Neural cell (in vitro differentiated cells): ENCODE data around the gene SLC38A3.

Experiments
- EP300 ChIP-seq: fragments of 450-650 bp; conservative IDR thresholded peaks from 2 replicates; pipeline ENCODE4 v1.6.1; 2014; ENCODE audit warnings: antibody characterized with exemption, mild to moderate bottlenecking, moderate library complexity; ENCODE audit not compliant: poor library complexity, severe bottlenecking
- EZH2 ChIP-seq: fragments of 200-600, 300-800 bp; shearing (Covaris generic), sonication (generic); IDR thresholded peaks from 2 replicates; pipeline ENCODE4 v1.6.1; 2014; ENCODE audit warnings: antibody characterized with exemption, low read length, borderline replicate concordance, mild to moderate bottlenecking; ENCODE audit not compliant: insufficient read depth, poor library complexity, severe bottlenecking
- MXI1 ChIP-seq: fragments of 450-650 bp; conservative IDR thresholded peaks from 2 replicates; pipeline ENCODE4 v1.6.1; 2014; ENCODE audit warnings: antibody characterized with exemption, mild to moderate bottlenecking; ENCODE audit not compliant: poor library complexity, severe bottlenecking
- POLR2AphosphoS5 ChIP-seq: IDR thresholded peaks from 2 replicates; pipeline ENCODE4 v1.6.1; 2012
- RAD21 ChIP-seq: fragments of 450-650 bp; conservative IDR thresholded peaks from 2 replicates; pipeline ENCODE4 v1.6.1; 2014; ENCODE audit warnings: antibody characterized with exemption, mild to moderate bottlenecking, moderate library complexity
- SMC3 ChIP-seq: fragments of 450-650 bp; conservative IDR thresholded peaks from 2 replicates; pipeline ENCODE4 v1.6.1; 2014; ENCODE audit warnings: antibody characterized with exemption, mild to moderate bottlenecking, moderate library complexity; ENCODE audit not compliant: poor library complexity
- TAF1 ChIP-seq: IDR thresholded peaks from 2 replicates; pipeline ENCODE4 v1.6.1; 2012; ENCODE audit warnings: low read depth
- TF ChIP-seq, protein P1 (sequence below): fragments of 450-650 bp; IDR thresholded peaks from 2 replicates; pipeline ENCODE4 v1.5.1; 2014; ENCODE audit warnings: antibody characterized with exemption, mild to moderate bottlenecking, moderate library complexity; ENCODE audit not compliant: poor library complexity, severe bottlenecking
- TF ChIP-seq, protein P2 (sequence below): IDR thresholded peaks from 2 replicates; pipeline ENCODE4 v1.6.1; 2012; ENCODE audit warnings: borderline replicate concordance

DNA sequence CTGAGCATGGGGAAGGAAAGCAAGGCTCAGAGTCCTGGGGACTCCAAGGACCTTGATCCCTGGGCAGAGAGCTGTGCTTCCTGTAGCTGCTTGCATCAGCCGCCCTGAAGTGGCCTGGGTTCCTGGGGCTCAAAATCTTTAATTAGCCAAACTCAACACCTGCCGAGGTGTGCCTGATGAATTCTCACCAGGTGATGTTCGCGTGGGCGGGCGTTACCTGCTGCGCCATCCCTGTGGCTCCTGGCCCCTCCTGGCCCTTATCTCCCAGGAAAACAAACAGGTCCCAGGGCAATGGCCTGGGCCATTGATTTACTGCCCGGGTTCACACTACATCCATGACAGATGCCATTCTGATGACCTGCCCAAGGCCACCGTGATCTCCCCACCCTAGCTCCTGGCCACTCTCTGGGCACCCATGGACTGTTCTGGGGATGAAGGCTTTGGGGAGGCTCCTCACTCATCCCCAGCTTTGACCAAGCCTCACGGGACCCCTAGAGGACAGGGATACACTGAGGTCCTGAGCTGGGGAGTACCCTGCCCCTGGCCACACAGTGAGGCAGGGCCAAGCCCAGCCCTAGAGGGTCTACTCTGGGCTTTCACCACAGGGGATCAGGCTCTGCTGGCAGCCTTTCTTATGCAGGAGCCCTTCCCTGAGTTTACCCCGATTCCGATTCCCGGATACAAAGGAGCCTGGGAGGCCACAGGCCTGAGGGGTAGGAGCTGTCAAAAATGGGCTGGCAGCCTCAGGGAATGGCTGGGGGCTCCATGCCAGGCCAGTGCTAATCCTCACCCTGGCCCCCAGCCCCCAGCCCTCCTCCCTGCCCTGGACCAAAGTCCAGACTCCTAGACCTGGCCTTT, 5.7 kb downstream of the SLC38A3 start:
- TF ChIP-seq, protein P1, sequence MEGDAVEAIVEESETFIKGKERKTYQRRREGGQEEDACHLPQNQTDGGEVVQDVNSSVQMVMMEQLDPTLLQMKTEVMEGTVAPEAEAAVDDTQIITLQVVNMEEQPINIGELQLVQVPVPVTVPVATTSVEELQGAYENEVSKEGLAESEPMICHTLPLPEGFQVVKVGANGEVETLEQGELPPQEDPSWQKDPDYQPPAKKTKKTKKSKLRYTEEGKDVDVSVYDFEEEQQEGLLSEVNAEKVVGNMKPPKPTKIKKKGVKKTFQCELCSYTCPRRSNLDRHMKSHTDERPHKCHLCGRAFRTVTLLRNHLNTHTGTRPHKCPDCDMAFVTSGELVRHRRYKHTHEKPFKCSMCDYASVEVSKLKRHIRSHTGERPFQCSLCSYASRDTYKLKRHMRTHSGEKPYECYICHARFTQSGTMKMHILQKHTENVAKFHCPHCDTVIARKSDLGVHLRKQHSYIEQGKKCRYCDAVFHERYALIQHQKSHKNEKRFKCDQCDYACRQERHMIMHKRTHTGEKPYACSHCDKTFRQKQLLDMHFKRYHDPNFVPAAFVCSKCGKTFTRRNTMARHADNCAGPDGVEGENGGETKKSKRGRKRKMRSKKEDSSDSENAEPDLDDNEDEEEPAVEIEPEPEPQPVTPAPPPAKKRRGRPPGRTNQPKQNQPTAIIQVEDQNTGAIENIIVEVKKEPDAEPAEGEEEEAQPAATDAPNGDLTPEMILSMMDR: no peak
- TF ChIP-seq EZH2: no peak
- TF ChIP-seq POLR2AphosphoS5: no peak
- TF ChIP-seq RAD21: no peak
- TF ChIP-seq SMC3: no peak
- TF ChIP-seq, protein P2, sequence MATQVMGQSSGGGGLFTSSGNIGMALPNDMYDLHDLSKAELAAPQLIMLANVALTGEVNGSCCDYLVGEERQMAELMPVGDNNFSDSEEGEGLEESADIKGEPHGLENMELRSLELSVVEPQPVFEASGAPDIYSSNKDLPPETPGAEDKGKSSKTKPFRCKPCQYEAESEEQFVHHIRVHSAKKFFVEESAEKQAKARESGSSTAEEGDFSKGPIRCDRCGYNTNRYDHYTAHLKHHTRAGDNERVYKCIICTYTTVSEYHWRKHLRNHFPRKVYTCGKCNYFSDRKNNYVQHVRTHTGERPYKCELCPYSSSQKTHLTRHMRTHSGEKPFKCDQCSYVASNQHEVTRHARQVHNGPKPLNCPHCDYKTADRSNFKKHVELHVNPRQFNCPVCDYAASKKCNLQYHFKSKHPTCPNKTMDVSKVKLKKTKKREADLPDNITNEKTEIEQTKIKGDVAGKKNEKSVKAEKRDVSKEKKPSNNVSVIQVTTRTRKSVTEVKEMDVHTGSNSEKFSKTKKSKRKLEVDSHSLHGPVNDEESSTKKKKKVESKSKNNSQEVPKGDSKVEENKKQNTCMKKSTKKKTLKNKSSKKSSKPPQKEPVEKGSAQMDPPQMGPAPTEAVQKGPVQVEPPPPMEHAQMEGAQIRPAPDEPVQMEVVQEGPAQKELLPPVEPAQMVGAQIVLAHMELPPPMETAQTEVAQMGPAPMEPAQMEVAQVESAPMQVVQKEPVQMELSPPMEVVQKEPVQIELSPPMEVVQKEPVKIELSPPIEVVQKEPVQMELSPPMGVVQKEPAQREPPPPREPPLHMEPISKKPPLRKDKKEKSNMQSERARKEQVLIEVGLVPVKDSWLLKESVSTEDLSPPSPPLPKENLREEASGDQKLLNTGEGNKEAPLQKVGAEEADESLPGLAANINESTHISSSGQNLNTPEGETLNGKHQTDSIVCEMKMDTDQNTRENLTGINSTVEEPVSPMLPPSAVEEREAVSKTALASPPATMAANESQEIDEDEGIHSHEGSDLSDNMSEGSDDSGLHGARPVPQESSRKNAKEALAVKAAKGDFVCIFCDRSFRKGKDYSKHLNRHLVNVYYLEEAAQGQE: no peak
- TF ChIP-seq EP300: no peak
- no peak for TF ChIP-seq TAF1
- no peak for TF ChIP-seq MXI1
